Measurements from ENCODE around the gene FARSA.
"Not testable (repeated sequence)": the region's sequence is repeated elsewhere in the genome, so short reads cannot be mapped to it uniquely, and the experiment has no call there.

FARSA gene

DNA sequence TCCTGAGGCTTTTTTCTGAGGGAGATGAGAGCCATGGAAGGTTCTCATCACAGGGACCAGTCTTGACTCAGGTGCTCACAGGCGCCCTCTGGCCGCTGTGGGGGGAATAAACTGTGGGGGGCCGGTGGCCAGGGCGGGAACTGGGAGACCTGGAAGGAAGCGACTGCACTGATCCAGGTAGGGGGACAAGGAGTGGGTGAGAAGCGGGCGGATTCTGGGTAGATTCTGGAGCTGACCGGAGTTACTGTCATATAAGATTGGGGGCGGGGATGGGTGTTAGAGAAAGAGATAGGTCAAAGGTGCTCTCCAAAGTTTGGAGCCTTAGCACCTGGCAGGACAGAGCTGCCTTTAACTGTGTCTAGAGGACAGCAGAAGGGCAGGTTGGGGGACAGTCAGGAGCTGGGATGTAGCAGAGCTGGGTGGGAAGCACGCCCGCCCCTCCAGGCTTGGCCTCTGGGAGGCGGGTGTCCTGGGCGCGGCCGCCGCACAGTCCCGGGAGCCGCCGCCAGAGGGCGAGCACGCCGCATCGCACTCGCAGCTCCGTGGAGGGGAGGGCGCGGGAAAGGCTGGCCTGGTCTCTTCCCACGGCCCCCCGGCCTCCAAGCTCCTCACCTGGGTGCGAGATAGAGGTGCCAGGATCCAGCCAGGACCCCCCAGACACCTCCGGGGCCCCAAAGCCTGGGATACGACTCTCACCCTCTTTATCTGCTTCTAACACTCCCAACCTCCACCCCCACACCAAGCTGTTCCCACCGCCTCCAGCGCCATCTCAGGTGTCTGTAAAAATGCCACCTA, 31.7 kb upstream of the FARSA start:
- peak overlapping the region; percentile 44; the same call in 1 of the 2 replicates for H3K4me3 ChIP-seq (ENCODE audit: low read length)
- no peak for TF ChIP-seq ZNF274 (IDR thresholded peaks at IDR 0.05; ENCODE audit: low read depth, low read length)

DNA sequence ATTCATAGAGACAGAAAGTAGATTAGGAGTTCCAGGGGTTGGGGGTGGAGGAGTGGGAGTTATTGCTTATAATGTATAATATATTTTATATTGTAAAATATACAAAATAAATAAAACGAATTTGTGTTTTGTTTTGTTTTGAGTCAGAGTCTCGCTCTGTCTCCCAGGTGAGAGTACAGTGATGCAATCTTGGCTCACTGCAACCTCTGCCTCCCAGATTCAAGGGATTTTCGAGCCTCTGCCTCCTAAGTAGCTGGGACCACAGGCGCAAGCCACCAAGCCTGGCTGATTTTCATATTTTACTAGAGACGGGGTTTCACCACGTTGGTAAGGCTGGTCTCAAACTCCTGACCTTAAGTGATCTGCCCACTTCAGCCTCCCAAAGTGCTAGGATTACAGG, 26.0 kb upstream of the FARSA start:
- no peak overlapping the region for H3K4me3 ChIP-seq (ENCODE audit: low read length)
- TF ChIP-seq ZNF274 (IDR thresholded peaks at IDR 0.05; ENCODE audit: low read depth, low read length) = no peak

DNA sequence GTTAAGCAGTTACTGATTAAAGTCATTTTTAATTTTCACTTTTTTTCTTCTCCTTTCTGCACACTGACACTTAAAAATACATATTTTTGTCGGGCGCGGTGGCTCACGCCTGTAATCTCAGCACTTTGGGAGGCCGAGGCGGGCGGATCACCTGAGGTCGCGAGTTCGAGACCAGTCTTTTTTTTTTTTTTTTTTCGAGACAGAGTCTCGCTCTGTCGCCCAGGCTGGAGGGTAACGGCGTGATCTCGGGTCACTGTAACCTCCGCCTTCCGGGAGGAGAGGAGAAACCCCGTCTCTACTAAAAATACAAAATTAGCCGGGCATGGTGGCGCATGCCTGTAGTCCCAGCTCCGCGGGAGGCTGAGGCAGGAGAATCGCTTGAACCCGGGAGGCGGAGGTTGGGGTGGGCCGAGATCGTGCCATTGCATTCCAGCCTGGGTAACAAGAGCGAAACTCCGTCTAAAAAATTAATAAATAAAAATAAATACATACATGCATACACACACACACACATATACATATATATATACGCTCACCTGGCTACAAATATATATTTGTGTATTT, 24.0 kb upstream of the FARSA start:
- peak overlapping the region; percentile 82; the same call in 1 of the 2 replicates for H3K4me3 ChIP-seq (ENCODE audit: low read length)

DNA sequence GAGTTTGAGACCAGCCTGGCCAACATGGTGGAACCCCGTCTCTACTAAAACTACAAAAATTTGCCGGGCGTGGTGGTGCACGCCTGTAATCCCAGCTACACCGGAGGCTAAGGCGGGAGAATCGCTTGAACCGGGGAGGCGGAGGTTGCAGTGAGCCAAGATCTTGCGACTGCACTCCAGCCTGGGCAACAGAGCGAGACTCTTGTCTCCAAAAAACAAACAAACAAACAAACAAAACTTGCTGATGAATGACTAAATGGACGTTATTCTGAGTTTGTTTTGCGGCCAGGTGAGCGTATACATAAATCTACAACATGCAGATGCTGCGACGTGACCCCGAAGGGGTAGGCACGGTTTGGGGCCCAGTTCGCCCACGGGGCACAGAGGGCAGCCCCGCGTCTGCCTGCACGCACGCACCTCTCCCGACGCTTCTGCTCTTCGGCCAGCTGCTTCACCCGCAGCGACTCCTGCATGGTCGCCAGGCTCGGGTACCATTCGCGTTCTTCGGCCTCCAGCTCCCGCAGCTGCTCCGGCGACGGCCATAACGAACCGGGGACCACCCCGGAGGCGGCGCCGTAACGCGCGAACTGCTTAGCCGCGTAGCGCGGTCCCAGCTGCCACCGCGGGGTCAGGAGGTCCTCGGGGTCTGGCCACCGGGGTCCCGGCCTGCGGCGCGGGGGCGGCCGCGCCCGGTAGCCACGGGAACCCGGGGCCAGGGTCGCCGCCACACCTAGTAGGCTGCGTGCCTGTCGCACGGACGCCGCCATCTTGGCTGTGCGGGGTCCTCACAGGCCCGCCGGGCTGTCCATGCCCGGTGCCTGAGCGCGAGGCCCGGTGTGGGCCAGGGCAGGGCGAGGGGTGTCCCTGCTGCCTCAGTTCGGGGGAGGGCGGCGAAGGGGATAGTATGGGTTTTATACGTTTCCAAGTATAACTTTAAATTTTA, 23.2 kb upstream of the FARSA start, which contains the start of gene GADD45GIP1:
Gene GADD45GIP1, minus strand, starts transcription at position 778 of the 943 bp plus-strand sequence. Its CDS starts 11 bp downstream, at position 767.
- H3K4me3 ChIP-seq (ENCODE audit: low read length) = peak within 1 kb of the TSS; percentile 82
- no peak for TF ChIP-seq ZNF274 (IDR thresholded peaks at IDR 0.05; ENCODE audit: low read depth, low read length)

DNA sequence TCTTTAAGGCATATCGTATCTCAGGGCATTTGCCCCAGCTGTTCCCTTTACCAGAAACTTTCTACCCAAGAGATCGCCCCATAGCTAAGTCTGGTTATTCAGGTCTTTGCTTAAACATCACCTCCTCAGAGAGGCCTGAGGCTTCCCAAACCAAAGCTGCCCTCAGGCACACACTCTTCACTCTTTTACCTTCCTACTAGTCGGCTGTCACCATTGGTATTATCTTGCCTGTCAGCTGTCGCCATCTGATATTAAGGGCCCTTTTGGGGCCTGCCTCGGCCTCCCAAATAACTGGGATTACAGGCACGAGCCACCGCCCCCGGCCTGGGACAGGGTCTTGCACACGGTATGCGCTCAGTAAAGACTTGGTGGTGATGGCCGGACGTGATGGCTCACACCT, 22.5 kb upstream of the FARSA start:
- peak overlapping the region; percentile 82 for H3K4me3 ChIP-seq (ENCODE audit: low read length)
- no peak for TF ChIP-seq ZNF274 (IDR thresholded peaks at IDR 0.05; ENCODE audit: low read depth, low read length)

DNA sequence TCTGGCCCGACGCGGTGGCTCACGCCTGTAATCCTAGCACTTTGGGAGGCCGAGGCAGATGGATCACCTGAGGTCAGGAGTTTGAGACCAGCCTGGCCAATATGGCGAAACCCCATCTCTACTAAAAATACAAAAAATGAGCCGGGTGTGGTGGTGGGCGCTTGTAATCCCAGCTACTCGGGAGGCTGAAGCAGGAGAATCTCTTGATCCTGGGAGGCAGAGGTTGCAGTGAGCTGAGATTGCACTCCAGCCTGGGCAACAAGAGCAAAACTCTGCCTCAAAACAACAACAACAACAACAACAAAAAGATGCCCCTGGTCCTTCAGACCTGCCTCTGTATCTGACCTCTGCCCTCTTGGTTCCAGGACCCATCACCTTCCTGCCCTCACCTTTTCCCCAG, 22.1 kb upstream of the FARSA start:
- H3K4me3 ChIP-seq (ENCODE audit: low read length) = peak overlapping the region; percentile 82; the same call in 1 of the 2 replicates

DNA sequence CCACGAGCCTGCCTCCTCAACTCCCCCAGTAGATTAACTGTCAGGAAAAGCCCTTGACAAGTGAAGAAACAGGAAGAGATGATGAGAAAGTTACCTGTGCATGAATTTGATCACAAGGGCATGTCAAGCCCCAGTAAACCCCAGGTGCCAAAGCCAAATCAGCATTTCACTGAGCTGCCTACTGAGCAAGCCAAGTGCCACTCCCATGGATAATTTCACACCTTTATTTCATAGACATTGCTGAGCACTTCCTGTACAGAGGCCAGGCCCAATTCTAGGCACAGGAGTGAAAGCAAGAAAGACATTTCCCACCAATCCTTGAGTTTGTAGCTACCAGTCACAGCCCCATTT, 21.1 kb upstream of the FARSA start:
- H3K4me3 ChIP-seq (ENCODE audit: low read length) = no peak overlapping the region

DNA sequence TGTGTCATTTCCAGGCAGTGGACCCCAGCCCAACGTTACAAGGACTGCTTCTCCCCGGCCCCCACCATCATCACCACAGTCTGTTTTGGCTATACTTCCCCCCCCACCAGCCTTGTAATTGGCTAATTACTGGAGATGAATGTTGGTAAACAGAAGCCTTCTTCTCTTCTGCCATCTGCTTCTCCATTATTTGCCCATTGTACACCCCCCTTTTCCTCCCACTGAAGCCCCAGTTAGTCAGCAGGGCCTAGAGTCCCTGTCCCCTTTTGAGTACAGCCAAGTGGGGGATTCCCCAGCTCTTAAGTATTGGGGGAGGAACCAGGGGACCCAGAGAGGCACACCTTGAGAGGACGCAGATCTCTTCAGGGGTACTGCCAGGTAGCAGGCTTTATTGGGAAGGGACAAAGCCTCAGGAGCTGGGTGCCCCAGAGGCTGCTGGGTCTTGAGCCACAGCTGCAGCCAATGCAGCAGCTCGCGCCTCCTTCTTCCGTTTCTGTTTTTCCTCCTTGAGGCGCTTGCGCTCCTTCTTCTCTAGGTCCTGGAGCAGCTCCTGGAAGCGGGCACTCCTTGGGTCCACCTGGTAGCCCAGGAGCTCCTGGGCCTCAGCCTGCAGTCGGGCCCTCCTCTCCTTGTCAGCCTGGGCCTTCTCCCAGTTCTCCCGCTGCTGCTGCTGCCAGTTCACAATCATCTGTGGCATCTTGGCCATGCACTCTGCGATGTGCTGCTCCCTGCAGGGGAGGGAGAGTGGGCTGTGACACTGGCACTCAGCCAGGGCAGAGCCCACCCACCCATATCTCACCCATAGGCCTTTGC, 20.5 kb upstream of the FARSA start:
- TF ChIP-seq ZNF274 (IDR thresholded peaks at IDR 0.05; ENCODE audit: low read depth, low read length) = no peak
- H3K4me3 ChIP-seq (ENCODE audit: low read length) = no peak overlapping the region

More for the DNA sequence above, 21.1 kb upstream of the FARSA start:
- no peak for TF ChIP-seq ZNF274 (IDR thresholded peaks at IDR 0.05; ENCODE audit: low read depth, low read length)

DNA sequence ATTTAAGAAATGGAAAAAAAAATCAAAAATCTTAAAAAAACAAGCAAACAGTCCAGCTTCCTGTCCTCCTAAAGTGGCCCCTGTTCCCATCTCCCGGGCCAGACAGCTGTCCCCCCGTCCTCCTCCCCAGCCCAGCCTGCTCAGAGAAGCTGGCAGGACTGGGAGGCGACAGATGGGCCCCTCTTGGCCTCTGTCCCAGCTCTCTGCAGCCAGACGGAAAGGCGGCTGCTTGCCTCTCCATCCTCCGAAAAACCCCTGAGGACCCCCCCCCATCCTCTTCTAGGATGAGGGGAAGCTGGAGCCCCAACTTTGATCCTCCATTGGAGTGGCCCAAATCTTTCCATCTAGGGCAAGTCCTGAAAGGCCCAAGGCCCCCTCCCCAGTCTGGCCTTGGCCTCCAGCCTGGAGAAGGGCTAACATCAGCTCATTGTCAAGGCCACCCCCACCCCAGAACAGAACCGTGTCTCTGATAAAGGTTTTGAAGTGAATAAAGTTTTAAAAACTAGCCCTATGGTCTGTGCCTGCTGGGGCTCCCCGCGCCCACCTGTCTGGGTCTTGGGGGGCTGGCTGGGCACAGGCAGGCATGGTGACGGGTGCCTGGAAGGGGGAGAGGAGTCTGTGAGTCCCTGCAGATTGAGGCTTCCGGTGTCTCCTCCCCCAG, 19.8 kb upstream of the FARSA start:
- H3K4me3 ChIP-seq (ENCODE audit: low read length) = no peak overlapping the region
- TF ChIP-seq ZNF274 (IDR thresholded peaks at IDR 0.05; ENCODE audit: low read depth, low read length) = no peak

DNA sequence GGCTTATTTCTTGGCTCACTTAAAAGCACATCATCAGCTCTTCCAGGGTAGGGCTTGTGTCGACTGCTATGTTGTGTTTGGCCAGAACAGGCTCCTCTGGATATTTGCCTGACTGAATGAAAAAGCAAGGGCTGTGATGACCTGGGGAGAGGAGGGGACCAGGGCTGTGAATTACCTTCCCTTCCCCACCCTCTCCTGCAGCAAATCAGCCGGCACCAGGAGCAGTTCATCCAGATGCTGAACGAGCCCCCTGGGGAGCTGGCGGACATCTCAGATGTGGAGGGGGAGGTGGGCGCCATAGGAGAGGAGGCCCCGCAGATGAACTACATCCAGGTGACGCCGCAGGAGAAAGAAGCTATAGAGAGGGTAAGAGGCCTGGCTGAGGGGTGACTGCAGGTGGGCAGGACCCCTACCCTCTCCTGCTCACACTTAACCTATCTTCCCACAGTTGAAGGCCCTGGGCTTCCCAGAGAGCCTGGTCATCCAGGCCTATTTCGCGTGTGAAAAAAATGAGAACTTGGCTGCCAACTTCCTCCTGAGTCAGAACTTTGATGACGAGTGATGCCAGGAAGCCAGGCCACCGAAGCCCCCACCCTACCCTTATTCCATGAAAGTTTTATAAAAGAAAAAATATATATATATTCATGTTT, 19.1 kb upstream of the FARSA start:
- H3K4me3 ChIP-seq (ENCODE audit: low read length) = no peak overlapping the region
- TF ChIP-seq ZNF274 (IDR thresholded peaks at IDR 0.05; ENCODE audit: low read depth, low read length) = no peak

DNA sequence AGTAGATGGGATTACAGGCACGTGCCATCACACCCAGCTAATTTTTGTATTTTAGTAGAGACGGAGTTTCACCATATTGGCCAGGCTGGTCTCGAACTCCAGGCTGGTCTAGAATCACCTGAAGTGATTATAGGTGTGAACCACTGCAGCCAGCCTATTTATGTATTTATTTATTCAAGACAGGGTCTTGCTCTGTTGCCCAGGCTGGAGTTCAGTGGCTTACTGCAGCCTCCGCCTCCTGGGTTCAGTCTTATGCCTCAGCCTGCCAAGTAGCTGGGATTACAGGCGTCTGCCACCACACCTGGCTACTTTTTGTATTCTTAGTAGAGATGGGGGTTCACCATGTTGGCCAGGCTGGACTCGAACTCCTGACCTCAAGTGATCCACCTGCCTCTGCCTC, 18.5 kb upstream of the FARSA start:
- not testable (repeated sequence) for H3K4me3 ChIP-seq (ENCODE audit: low read length)

DNA sequence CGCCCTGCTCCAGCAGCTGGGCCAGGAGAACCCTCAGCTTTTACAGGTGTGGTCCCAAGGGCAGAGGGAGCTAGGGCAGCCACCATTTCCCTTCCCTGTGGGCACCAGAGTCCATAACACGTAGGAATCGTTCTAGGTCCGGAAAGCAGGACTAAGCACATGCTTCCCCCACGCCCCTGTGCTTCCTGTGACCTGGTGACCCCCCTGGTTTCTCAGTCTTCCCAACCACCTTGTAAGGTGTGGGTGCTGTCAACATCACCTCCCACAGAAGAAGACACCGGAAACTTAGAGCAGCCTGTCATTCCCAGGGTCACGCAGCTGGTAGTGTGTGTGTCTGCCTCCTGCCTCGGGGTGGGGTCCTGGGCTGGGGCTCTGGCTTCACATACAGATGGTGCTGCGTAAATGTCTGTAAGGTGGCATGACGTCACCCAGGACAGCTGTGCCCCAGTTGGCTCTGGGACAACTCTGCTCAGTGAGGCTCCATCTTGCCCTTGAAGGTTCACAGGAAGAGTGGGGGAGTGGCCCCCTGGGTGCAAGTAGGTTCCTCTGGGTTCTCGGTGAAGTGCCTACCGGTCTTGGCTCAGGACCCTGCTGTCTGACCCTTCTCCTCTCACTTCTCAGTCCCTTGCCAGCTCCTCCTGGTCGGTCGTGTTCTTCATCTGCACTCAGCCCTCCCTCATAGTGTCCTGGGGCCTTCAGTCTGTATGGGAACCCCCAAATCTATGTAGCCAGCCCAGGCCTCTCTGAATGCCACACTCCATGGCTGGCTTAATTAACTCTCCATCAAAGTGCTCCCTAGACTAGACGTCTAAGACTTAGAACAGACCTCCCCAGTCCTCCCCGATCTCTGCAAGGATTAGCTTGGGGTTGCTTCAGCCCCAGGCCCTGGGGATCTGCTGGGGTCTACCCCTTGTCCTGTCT, 16.1 kb upstream of the FARSA start:
- TF ChIP-seq ZNF274 (IDR thresholded peaks at IDR 0.05; ENCODE audit: low read depth, low read length) = no peak
- no peak overlapping the region for H3K4me3 ChIP-seq (ENCODE audit: low read length)

Measured in GM08714 (cell line).